DOHH2 (cell line): Measurements from ENCODE around the gene NME7.

ENCODE experiments used
- CTCF ChIP-seq: fragments of 200-600 bp; sonication (generic); IDR thresholded peaks from one replicate; pipeline ENCODE4 v1.5.1; 2014; ENCODE audit warnings: antibody characterized with exemption, mild to moderate bottlenecking, low read depth, low read length; ENCODE audit not compliant: poor library complexity, severe bottlenecking
- EZH2phosphoT487 ChIP-seq: fragments of 200-600 bp; sonication (generic); IDR thresholded peaks from 2 replicates; pipeline ENCODE4 v1.6.1; 2017; ENCODE audit warnings: borderline replicate concordance, mild to moderate bottlenecking, antibody characterized with exemption, low read length, moderate library complexity, mixed read lengths

- TF ChIP-seq CTCF, result no peak
- TF ChIP-seq EZH2phosphoT487, result no peak
Measured at GRCh38 chr1:169250795-169251194, 116.8 kb downstream of the NME7 start.
